Activated CD8-positive, alpha-beta memory T cell treated with anti-CD3 and anti-CD28 coated beads for 24 hours (primary cell): ENCODE data around the gene COPRS.
"Not testable (repeated sequence)": the region's sequence is repeated elsewhere in the genome, so short reads cannot be mapped to it uniquely, and the experiment has no call there.

Experiments
- DNase-seq: peaks from one replicate; pipeline ENCODE4 v3.0.0-alpha.2; 2020

Gene COPRS

GRCh38 chr17:31843070-31843745 is 15.8 kb downstream of the COPRS start:
- no peak for DNase-seq

DNA sequence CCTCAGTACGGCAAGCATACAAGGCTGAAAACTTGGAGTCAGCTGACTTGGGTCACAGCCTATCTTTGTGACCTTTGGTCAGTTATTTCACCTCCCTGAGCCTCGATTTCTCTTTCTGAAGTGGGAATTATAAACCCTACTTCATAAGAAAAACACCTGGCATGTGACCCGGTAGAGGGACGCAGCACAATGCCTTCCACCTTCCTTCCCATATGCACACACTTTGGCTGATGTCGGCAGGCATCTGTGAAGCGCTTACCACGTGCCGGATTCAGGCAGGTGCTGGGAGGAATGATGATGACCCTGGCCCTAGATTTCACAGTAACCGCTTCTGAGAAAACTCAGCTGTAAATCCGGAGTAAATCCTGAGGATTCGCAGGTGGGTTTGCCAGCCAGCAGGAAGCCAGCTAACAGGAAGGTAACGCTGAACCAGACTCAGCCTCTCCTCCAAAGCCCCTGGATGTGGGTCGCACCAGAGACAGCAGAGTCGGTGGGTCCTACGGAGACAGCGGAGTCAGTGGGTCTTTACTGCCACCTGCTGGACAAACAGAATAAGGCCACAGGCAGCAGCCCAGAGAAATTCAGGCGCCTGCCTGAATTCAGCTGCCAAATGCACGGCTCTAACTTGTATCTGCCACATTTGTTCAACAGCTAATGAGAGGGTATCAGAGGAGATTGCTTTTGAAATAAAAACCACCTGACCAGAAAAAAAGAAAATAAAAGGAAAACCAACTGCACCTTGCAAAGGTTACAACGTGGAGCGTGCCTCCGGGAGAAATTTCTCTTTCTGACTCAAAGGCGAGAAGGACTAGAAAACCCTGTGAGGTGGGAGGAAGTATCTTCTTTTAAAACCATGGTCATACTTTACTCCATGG is 16.6 kb downstream of the COPRS start:
- peak; percentile 82 for DNase-seq

DNA sequence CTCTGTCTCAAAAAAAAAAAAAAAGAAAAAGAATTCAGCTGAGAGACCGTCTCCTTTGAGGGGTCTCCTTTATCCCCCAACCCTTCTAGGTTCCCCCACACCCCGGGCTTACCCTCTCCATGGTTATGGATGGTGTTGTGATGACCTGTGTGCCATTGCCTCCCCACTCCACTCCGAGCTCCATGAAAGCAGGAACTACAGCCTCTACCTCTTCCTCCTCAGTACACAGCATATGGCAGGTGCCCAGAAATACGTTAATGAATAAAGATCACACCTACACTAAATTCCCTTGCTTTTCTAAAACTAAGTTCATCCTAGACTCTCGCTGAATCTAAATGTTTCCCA is 17.2 kb downstream of the COPRS start:
- no peak for DNase-seq

GRCh38 chr17:31838636-31839225 is 20.3 kb downstream of the COPRS start:
- no peak for DNase-seq

GRCh38 chr17:31835984-31836383 is 23.1 kb downstream of the COPRS start:
- DNase-seq: no peak

GRCh38 chr17:31834448-31834847 is 24.6 kb downstream of the COPRS start:
- DNase-seq: no peak

DNA sequence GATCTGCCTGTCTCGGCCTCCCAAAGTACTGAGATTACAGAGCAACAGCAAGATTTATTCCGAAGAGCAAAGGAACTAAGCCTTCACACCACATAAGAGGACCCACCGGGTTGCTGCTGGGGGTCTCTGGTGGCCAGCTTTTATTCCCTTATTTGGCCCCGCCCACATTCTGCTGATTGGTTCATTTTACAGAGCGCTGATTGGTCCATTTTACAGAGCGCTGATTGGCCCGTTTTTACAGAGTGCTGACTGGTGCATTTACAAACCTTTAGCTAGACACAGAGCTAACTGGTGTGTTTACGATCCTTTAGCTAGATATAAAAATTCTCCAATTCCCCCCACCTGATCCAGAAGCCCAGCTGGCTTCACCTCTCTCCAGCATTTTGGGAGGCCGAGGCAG is 26.3 kb downstream of the COPRS start:
- no peak for DNase-seq

DNA sequence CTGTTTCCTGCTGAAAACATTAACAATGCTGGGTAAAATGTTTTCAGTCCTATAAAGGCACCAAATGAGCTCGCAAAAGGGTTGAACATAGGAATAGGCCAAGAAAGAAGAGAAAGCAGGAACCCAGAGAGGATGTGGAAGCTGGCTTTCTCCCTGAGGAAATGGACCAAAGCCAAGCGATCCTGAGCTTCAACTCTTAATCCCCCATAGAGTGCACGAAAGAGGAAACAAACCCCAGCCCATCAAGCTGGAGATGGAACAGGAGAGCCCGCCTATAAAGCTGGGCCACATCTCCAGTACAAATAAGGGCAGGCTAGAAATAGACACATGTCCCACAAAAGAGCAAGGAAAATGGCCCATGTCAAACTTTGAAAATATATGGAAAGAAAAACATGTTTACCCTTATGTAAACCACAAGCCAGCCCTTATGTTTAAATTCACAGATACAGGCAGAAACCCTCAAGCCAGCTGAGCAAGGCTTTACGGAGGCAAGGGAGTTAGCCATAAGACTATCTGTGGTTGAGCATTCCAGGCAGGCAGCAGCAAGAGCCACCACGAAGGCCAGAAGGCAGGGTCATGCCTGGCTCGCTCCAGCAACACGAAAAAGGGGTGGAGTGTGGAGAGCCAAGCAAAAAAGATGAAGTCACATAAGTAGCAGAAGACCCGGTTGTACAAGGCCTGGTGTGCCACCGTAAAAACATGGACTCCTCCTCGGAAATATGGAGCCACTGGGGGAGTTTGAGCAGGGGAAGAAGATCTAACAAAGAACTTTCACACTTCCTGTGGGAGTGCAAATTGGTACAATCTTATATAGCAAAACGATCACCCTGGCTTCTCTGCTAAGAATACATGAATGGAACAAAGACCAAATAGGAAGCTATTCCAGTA is 27.8 kb downstream of the COPRS start:
- no peak for DNase-seq

GRCh38 chr17:31829649-31830048 is 29.4 kb downstream of the COPRS start:
- DNase-seq: no peak

DNA sequence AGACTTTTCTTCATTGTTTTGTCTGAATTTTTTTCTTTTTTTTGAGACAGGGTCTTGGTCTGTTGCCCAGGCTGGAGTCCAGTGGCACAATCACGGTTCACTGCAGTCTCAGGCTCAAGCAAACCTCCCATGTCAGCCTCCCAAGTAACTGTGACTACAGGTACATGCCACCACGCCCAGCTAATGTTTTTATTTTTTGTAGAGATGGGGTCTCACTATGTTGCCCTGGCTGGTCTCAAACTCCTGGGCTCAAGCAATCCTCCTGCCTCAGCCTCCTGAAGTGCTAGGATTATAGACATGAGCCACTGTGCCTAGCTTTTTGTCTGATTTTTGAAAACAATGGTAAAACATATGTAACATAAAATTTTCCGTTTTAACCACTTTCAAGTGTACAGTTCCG is 30.1 kb downstream of the COPRS start:
- not testable (repeated sequence) for DNase-seq

DNA sequence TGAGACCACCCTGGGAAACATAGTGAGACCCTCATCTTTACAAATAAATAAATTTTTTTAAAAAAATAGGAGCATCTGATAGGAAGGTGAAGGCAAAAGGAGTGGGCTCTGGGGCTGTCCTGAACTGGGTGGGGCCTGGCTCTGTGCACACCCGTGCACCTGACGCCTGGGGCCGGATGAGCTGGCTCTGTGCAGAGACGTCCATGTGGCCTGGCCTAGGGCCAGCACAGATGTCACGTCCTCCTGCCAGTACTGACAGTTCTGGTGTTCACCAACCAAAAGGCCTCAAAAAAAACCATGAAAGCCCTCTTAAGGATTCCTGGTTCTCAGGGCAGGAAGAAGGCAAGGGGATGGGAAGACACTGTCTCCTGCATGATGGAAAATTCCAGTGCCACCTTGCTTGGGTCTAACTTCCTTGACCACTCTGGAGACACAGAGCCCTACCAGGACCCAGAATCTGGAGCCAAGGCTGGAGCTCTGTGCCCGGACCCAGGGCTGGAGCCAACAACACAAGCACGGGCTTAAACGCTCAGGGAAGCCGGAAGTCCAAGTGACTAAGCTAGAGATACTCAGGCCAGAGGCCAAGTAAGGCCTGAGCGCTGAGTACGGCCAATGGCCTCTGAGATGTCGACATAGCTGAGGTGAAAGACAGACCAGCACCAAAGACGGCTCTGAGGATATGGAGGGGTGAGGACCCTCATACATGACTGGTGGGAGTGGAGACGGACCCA is 32.9 kb downstream of the COPRS start:
- no peak for DNase-seq

DNA sequence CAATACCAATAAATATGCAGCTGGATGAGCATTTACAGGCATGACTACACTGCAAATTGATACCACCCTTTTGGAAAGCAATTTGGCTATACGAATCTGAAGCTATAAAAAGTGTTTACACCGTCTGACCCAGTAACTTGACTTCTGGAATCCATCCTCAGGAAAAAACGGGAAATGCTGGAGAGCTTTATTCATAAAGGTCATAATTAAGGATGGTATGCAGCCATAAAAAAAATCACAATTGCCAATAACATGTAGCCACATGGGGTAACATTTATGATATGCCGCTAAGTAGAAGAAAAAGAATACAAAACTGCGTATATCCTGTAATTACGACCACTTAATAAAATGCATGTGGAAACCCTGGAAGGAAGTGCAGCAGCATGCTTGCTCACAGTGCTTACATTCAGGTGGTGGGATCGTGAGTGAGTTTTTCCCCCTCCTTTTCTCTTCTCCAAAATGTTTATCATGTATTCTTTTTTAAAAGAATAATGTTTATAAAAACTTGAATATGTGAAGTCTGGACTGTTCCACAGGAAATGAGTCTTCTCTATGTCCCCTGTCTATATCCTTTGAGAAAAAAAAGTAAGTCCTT is 34.2 kb downstream of the COPRS start:
- no peak for DNase-seq

DNA sequence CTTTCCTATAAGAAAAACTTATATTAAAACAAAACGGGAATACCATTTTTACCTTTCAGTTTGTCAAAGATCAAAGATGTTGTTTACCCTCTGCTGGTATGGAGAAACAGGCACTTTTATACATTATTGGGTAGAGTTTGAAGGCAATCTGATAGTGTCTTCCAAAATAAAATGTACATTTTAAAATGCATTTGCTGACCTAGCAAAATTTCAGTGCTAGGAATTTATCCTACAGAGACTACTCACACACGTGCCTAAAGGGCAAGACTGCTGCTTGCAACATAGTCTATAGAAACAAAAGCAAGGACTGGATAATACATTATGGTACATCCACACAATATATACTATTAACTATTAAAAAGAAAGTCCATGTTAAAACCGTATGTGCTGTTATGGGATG is 36.0 kb downstream of the COPRS start:
- no peak for DNase-seq

- DNase-seq: no peak
These were observed 38.2 kb downstream of the COPRS start for GRCh38 chr17:31820691-31821435.

- no peak for DNase-seq
These were observed 39.5 kb downstream of the COPRS start for GRCh38 chr17:31819578-31819977.

DNA sequence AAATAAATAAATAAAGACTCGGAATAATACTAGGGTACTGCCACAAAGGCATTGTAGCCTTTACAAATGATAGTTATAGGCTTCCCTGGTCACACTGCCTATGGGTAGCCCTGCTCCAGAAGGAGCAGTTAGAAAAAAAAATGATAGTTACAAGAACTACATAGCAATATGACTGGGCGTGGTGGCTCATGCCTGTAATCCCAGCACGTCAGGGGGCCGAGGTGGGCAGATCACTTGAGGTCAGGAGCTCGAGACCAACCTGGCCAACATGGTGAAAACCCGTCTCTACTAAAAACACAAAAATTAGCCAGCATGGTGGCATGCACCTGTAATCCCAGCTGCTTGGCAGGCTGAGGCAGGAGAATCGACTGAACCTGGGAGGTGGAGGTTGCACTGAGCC is 40.2 kb downstream of the COPRS start:
- DNase-seq: not testable (repeated sequence)

DNA sequence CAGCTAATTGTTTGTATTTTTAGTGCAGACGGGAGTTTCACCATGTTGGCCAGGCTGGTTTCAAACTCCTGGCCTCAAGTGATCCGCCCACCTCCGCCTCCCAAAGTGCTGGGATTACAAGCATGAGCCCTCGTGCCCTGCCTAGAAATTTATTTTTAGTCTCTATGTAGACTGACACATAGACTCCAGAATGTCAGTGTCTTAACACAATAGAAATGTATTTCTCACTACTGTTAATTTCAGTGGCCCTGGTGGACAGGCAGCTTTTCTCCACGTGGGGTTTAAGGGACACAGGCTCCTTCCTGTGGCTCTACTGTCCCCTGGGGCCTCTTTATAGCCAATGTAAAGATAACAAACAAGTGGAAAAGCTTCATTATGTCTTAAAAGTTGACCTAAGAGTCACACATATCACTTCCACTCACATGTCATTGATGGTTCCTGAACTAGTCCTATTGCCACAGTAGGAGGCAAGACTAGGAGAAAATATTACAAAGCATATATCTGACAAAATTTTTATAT is 43.8 kb downstream of the COPRS start:
- DNase-seq: no peak

GRCh38 chr17:31811101-31811500 is 47.9 kb downstream of the COPRS start:
- no peak for DNase-seq

DNA sequence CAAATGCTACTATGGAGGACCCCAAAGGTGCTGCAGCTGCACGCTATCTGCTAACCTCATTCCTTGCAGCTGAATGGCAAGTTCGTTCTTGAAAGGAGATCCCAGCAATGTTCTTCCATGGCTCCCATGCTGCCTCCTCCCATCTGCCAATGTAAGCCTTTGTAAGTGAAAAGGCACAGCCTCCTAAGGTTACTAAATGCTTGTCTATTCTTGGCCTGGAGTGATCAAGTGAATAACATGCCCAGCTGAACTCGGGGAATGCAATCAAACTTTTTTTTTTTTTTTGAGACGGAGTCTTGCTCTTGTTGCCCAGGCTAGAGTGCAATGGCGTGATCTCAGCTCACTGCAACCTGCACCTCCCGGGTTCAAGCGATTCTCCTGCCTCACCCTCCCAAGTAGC is 49.2 kb downstream of the COPRS start:
- not testable (repeated sequence) for DNase-seq

DNA sequence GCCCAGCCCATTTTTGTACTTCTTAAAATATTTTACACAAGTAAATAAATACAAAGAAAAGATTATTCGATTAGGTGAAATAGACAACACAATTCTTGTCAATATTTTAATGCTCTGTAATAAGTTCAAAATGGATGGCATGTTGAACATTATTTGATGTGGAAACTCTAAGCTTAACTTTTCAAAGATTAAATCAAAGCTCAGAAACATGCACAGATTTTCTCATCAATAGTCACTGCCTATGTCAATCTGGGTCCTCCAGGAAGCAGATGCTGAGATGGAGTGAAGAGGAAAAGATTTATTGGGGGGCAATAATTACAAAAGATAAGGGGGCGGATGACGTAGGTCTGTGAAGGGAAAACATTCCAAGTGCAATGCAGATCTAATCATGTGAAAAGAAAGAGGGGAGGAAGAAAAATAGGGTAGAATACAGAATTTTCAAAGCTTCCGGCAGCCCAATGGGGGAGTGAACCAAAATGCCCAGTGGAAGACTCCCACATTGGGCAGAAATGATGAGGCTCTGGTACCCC is 50.5 kb downstream of the COPRS start:
- no peak for DNase-seq

- no peak for DNase-seq
These were observed 51.2 kb downstream of the COPRS start for GRCh38 chr17:31807846-31808245.
